Chondrocyte (in vitro differentiated cells): ENCODE results near the gene MORN1. TPM values are rescaled to one million over a fixed set of nuclear protein-coding genes. Genes with fewer than 3 reads are reported as not detected.

Experiments used
- DNase-seq: peaks from one replicate; pipeline ENCODE4 v3.0.0; 2021; ENCODE audit warnings: mixed read lengths, low spot score
- H3K27ac Mint-ChIP-seq: one replicate; pipeline ENCODE4 v1.8.0; 2021; ENCODE audit warnings: mild to moderate bottlenecking, moderate library complexity, mixed read lengths; ENCODE audit not compliant: unreplicated experiment
- H3K27me3 Mint-ChIP-seq: 2 replicates; pipeline ENCODE4 v1.8.0; 2021; ENCODE audit warnings: low read depth, mixed read lengths
- H3K36me3 Mint-ChIP-seq: 2 replicates; pipeline ENCODE4 v1.8.0; 2021; ENCODE audit warnings: low read depth, mixed read lengths
- H3K4me1 Mint-ChIP-seq: 2 replicates; pipeline ENCODE4 v1.8.0; 2021; ENCODE audit warnings: low read depth, mild to moderate bottlenecking, mixed read lengths
- H3K4me3 Mint-ChIP-seq: one replicate; pipeline ENCODE4 v1.8.0; 2021; ENCODE audit warnings: mild to moderate bottlenecking, moderate library complexity, mixed read lengths; ENCODE audit not compliant: unreplicated experiment
- H3K9me3 Mint-ChIP-seq: 2 replicates; pipeline ENCODE4 v1.8.0; 2021; ENCODE audit warnings: low read depth, mixed read lengths
- CTCF ChIP-seq: fragments of 200-600 bp; sonication (generic); IDR thresholded peaks from 2 replicates; pipeline ENCODE4 v1.5.0; 2021; ENCODE audit warnings: antibody characterized with exemption, mild to moderate bottlenecking, moderate library complexity
- total RNA-seq: library from RNA; stranded (reverse); gene quantifications from 3 replicates; pipeline ENCODE4 v1.2.1, GENCODE V29; 2021

MORN1 gene
- total RNA-seq, 1 donor from 2014 or later, result 6.7 TPM

GRCh38 chr1:2304921-2305681, 86.3 kb downstream of the MORN1 start:
- Mint-ChIP-seq H3K27ac (no peak overlapping the region), H3K4me1 (peaks cover 17% of the 10 kb centered on the region), H3K36me3 (peaks cover 19% of the 10 kb centered on the region), H3K27me3 (no peaks in the 10 kb centered on the region), H3K9me3 (no peaks in the 10 kb centered on the region), H3K4me3 (no peak overlapping the region)
- no peak for DNase-seq
- TF ChIP-seq CTCF, result no peak

DNA sequence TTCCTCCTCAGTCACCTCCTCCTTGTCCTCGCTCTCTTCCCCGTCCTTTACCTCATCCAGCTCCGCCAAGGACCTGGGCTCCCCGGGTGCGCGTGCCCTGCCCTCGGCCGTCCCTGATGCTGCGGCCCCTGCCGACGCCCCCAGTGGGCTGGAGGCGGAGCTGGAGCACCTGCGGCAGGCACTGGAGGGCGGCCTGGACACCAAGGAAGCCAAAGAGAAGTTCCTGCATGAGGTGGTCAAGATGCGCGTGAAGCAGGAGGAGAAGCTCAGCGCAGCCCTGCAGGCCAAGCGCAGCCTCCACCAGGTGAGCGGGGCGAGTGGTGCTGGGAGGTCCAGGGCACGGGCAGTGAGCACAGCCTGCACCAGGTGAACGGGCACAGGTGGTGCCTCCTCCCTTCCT, 87.1 kb downstream of the MORN1 start:
- Mint-ChIP-seq H3K27me3 (no peaks in the 10 kb centered on the region), H3K36me3 (peaks cover 19% of the 10 kb centered on the region), H3K4me3 (no peak overlapping the region), H3K4me1 (peaks cover 23% of the 10 kb centered on the region), H3K27ac (no peak overlapping the region), H3K9me3 (no peaks in the 10 kb centered on the region)
- no peak for DNase-seq
- no peak for TF ChIP-seq CTCF

DNA sequence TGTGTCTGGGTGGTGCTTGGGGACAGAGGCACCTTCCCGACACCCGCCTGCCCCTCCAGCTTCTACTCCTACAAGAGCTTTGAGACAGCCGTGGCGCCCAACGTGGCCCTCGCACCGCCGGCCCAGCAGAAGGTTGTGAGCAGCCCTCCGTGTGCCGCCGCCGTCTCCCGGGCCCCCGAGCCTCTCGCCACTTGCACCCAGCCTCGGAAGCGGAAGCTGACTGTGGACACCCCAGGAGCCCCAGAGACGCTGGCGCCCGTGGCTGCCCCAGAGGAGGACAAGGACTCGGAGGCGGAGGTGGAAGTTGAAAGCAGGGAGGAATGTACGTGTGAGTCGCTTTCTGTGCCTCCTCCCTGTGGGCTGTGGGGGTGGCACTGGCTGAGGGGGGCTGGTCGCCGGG, 87.6 kb downstream of the MORN1 start:
- Mint-ChIP-seq H3K36me3 (peaks cover 19% of the 10 kb centered on the region), H3K4me1 (peaks cover 25% of the 10 kb centered on the region), H3K27ac (no peak overlapping the region), H3K9me3 (no peaks in the 10 kb centered on the region), H3K27me3 (no peaks in the 10 kb centered on the region), H3K4me3 (no peak overlapping the region)
- no peak for TF ChIP-seq CTCF
- no peak for DNase-seq

DNA sequence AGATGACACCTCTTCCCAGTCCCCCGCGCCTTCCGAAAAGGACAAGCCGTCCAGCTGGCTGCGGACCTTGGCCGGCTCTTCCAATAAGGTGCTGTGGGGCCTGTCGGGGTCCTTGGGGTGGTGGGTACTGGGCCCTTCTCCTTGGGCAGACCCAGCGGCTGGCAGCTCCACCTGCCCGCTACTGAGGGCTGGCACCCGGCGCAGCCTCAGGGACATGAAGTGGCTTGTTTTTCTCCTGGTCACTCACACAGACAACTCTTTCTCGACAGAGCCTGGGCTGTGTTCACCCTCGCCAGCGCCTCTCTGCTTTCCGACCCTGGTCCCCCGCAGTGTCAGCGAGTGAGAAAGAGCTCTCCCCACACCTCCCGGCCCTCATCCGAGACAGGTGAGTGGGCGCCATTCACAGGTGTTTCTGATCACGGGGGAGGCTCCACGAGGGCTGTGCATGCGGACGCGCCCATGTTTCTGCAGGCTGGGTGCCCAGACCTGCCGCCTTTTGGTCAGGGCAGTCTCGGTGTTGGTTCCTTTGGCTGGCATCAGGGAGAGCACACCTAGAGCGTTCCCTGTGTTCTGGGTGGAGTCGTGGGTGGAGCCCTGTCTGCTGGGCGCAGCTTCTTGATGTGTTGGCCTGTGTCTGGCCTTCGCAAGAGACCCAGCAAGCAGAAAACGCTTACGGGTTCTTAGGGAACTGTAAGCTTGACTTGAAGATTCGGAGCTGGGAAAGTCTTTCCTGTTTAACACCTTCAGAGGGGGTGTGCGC, 88.2 kb downstream of the MORN1 start:
- Mint-ChIP-seq H3K27me3 (no peaks in the 10 kb centered on the region), H3K9me3 (no peaks in the 10 kb centered on the region), H3K36me3 (peaks cover 14% of the 10 kb centered on the region), H3K4me3 (no peak overlapping the region), H3K4me1 (peaks cover 27% of the 10 kb centered on the region), H3K27ac (no peak overlapping the region)
- DNase-seq, result no peak
- no peak for TF ChIP-seq CTCF

GRCh38 chr1:2302292-2302925, 88.9 kb downstream of the MORN1 start:
- Mint-ChIP-seq H3K9me3 (no peaks in the 10 kb centered on the region), H3K4me3 (no peak overlapping the region), H3K36me3 (peaks cover 11% of the 10 kb centered on the region), H3K27ac (no peak overlapping the region), H3K4me1 (peaks cover 27% of the 10 kb centered on the region), H3K27me3 (no peaks in the 10 kb centered on the region)
- TF ChIP-seq CTCF, result no peak
- DNase-seq, result no peak
